Muscle layer of duodenum (tissue), 2 donors: Measurements from ENCODE around the gene PTPRT.

ENCODE experiments used
- H3K27ac ChIP-seq: one replicate; pipeline ENCODE4 v1.7.0; 2013; ENCODE audit warnings: mild to moderate bottlenecking, low read length
- H3K27me3 ChIP-seq: one replicate; pipeline ENCODE4 v1.7.0; 2013; ENCODE audit warnings: low read depth, mild to moderate bottlenecking, control low read depth, low read length
- H3K36me3 ChIP-seq, 2 donors: one replicate each; pipeline ENCODE4 v1.7.0; 2013; ENCODE audit warnings: low read length in 2 of 2, control low read depth in 1 of 2, mild to moderate bottlenecking in 1 of 2; ENCODE audit not compliant: insufficient read depth in 2 of 2, control insufficient read depth in 1 of 2
- H3K4me1 ChIP-seq, 2 donors: one replicate each; pipeline ENCODE4 v1.7.0; 2013; ENCODE audit warnings: low read length in 2 of 2, mild to moderate bottlenecking in 2 of 2, control low read depth in 1 of 2, moderate library complexity in 1 of 2; ENCODE audit not compliant: insufficient read depth in 2 of 2, control insufficient read depth in 1 of 2
- H3K4me3 ChIP-seq, 2 donors: one replicate each; pipeline ENCODE4 v1.7.0; 2013; ENCODE audit warnings: low read length in 2 of 2, low read depth in 1 of 2, mild to moderate bottlenecking in 1 of 2
- H3K9me3 ChIP-seq, 2 donors: one replicate each; pipeline ENCODE4 v1.7.0; 2013; ENCODE audit warnings: low read length in 2 of 2, control low read depth in 1 of 2, mild to moderate bottlenecking in 1 of 2; ENCODE audit not compliant: control insufficient read depth in 1 of 2
- donor health status: healthy.

The PTPRT gene

DNA sequence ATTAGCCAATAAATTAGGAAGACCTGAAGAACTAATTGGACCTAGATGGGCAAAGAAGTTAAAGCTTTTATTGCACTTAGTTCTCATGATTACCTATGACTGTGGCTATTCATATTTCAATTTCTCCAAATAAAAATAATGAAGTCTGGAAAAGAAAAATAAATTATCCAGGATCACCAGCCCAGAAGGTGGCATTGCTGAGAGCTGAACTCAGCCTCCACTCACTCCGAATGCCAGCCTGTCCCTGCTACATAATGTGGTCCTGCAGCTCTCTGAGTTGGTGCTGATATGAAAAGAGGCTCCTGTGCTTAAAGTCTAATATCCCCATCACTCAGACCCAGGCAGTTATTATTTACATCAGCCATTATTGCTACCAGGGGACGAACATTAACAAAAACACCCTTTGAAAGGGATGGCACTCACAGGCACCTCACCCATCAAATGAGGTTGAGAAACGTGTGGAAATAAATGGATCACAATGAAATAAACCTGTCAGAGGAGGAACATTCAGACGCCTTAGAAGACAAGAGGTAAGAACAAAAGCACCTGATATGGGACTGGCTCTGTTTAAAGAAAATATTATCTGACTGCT is 921.8 kb downstream of the PTPRT start:
- no peak overlapping the region for H3K27ac ChIP-seq
- H3K4me3 ChIP-seq, result no peak overlapping the region
- H3K27me3 ChIP-seq, result no peaks in the 10 kb centered on the region
- no peaks in the 10 kb centered on the region for H3K36me3 ChIP-seq
- no peaks in the 10 kb centered on the region for H3K4me1 ChIP-seq
- H3K9me3 ChIP-seq, result no peaks in the 10 kb centered on the region

DNA sequence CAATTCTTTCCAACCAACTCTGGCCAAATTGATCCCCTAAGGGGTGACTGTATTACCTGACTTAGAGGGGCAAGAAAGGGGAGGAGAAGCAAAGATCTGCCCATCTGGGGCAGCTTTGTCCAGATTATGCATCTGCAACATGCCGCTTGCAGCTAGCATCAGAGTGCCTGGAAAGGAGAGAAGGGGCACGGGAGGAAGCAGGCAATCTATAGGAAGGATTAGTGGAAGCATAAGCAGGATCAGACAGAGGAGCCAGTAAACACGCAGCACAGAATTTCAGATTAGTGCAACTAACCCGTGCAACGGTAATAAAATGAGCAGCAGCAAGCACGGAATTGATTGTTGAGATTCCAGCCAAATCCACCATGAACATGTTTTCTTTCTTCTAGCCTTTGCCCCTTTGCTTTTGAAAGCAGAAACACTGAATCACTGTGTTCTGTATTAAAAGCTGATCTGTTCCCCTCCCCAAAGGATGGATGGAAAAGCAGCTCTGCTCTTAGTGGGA is 927.9 kb downstream of the PTPRT start:
- no peaks in the 10 kb centered on the region for H3K27me3 ChIP-seq
- H3K4me1 ChIP-seq, result no peaks in the 10 kb centered on the region
- no peak overlapping the region for H3K4me3 ChIP-seq
- H3K36me3 ChIP-seq, result no peaks in the 10 kb centered on the region
- no peaks in the 10 kb centered on the region for H3K9me3 ChIP-seq
- no peak overlapping the region for H3K27ac ChIP-seq

DNA sequence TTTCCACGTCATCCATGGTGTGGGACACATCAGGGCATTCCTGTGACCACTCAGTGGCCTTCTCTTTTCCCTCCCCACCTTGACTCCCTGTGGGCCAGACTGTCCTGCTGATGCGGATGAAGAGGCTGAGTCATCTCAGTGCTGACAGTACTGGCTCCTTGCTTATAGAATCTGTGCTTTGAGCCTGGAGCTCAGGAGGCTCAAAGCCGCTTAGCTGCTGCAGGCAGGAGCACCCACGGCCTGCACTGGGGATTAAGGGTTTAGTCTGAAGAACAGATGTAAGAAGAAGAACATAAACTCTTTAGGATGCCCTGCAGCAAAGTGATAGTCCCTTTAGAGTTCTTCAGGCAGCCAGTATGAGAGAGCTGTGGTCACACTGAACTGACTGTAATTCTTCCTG is 929.5 kb downstream of the PTPRT start:
- no peaks in the 10 kb centered on the region for H3K9me3 ChIP-seq
- H3K27ac ChIP-seq, result no peak overlapping the region
- no peaks in the 10 kb centered on the region for H3K4me1 ChIP-seq
- no peaks in the 10 kb centered on the region for H3K27me3 ChIP-seq
- H3K4me3 ChIP-seq, result no peak overlapping the region
- no peaks in the 10 kb centered on the region for H3K36me3 ChIP-seq

DNA sequence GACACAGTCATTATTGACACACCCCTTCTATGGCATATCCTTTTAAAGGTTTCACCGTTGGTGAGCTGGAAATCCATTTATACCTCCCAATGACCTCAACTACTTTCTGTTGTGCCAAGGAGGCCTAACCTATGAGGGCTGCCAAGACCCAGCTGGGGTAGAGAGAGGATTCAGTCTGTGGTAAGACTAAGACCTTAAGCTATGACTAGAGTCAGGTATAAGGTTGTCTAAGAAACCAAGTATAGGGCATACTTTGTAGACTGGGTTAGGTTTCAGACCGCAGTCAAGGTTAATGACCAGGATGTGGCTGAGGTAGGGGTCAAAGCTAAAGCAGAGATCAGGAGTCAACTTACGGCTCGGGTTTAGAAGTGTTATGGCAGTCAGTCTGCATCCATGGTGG is 930.3 kb downstream of the PTPRT start:
- Histone ChIP-seq H3K36me3 (no peaks in the 10 kb centered on the region), H3K9me3 (no peaks in the 10 kb centered on the region), H3K27ac (no peak overlapping the region), H3K4me1 (no peaks in the 10 kb centered on the region), H3K27me3 (no peaks in the 10 kb centered on the region), H3K4me3 (no peak overlapping the region)

DNA sequence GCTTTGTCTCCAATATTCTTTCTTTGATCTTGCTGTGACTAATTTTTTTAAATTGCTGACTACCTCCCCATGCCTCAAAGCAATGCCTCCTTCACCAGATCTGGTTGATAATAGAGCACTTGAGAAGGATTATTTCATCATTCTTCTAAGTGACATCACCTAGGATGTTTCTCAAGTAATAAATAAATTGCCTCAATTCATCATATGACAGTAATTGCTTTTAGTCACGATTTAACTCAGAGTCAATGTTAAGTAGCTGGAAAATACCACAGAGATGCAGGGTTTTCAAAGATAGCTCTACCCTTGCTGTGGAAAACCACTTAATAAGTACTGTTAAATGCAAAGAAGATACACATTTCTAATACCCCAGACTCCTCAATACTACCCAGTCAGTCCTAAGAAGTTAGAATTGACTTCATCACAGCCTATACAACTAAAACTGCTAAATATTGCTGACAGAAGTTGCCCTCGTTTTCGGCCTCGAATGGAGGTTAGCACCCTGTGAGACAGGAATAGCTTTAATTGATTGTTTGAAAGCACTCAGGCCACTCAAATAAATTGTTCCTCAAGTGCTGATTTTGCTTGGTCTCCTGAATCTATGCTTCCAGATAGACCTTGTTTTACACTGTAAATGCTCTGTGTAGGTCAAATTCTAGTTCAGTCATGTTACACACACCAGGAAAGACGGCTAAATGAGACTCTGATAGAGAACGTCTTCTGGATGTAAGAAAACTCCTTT is 931.0 kb downstream of the PTPRT start:
- Histone ChIP-seq H3K4me3 (no peak overlapping the region), H3K4me1 (no peaks in the 10 kb centered on the region), H3K27me3 (no peaks in the 10 kb centered on the region), H3K27ac (no peak overlapping the region), H3K36me3 (no peaks in the 10 kb centered on the region), H3K9me3 (no peaks in the 10 kb centered on the region)

DNA sequence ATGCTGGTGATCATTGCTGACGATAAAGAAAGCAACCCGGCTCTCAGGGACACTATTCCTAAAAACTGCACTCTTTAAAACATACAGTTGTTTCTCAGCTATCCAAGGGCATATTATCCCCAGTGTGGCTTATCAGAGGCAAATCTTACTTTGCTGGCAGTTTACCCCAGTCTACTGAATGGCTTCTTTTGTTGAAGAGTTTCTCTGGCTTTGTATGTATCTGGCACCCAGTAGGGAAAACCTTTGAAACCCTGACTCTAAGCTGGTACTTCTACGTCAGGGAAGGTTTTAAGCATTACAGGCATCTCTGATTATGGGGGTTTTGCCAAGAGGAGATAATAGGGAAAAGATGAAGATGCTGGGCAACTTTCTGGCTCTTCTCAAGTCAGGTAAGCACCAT is 933.9 kb downstream of the PTPRT start:
- Histone ChIP-seq H3K36me3 (no peaks in the 10 kb centered on the region), H3K4me3 (no peak overlapping the region), H3K27ac (no peak overlapping the region), H3K27me3 (no peaks in the 10 kb centered on the region), H3K9me3 (no peaks in the 10 kb centered on the region), H3K4me1 (no peaks in the 10 kb centered on the region)

DNA sequence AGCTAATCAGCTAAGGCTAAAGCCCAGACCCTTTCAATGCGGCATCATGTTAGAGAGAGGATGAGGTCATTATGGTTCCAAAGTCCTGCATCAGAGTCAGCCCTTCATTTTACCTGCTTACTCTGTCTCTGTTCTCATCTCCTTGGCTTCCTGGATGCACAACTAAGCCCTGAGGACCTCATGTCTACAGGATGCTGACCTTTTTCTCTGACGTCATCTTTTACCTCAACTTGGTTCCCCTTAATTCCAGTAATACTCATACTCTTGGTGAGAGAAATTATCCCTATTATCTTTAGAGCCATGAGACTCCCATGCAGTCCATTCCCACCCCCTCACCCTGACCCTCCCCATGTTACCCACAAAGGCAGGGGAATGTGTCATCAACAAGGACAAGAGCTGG is 935.0 kb downstream of the PTPRT start:
- Histone ChIP-seq H3K36me3 (no peaks in the 10 kb centered on the region), H3K27me3 (no peaks in the 10 kb centered on the region), H3K27ac (no peak overlapping the region), H3K4me3 (no peak overlapping the region), H3K9me3 (no peaks in the 10 kb centered on the region), H3K4me1 (no peaks in the 10 kb centered on the region)

DNA sequence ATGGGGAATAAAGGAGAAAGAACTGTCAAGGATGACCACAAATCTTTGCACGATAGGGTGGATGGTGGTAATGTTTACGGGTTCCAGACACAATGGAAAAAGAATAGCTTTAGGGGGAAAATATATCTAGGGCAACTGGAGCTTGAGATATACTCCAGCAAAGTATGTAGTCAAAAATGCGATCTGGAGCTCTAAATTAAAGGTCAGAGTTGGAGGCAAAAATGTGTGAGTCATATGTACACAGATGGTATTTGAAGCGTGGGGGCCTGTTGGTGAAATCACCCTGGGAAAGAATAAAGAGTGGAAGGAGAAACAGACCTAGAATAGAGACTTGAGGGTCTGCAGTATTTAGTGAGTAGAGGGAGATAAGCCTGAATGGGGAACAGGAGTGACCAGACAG is 937.6 kb downstream of the PTPRT start:
- Histone ChIP-seq H3K9me3 (no peaks in the 10 kb centered on the region), H3K27me3 (no peaks in the 10 kb centered on the region), H3K36me3 (no peaks in the 10 kb centered on the region), H3K4me1 (no peaks in the 10 kb centered on the region), H3K27ac (no peak overlapping the region), H3K4me3 (no peak overlapping the region)

DNA sequence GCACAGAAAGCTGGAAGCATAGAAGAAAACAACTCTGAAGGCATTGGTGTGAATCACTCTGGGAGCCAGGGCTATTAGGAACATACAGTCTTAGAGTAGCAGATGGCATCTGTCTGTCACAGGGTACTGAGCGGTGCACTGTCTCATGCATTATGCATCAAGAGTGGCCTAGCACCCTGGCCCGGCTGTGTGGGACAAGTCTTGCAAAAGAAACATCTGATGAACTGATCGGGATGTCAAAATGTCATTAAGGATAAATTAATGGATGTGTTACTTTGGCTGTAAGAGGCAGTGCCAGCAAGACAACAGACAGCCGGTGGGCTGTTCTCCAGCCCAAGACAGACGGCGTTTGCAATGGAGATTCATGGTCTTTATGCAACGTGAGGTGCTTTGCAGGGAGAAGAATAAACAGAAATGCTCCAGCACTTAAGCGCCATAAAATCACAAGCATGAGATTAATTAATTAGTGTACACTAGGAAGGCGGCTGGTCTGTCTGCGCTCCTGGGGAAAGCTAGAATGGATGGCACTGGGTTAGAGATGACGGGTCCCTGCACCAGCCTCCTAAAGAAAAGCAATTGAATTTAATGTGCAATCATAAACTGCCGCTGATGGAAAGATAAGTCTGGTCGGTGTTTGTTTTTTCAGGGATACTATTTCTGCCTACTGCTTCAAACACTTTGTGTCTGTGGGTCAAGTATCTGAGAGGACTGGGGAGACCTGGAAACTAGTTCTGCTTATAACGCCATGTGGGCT is 970.9 kb downstream of the PTPRT start:
- Histone ChIP-seq H3K27ac (no peak overlapping the region), H3K27me3 (no peaks in the 10 kb centered on the region), H3K4me3 (no peak overlapping the region), H3K4me1 (no peaks in the 10 kb centered on the region), H3K36me3 (no peaks in the 10 kb centered on the region), H3K9me3 (no peaks in the 10 kb centered on the region)

DNA sequence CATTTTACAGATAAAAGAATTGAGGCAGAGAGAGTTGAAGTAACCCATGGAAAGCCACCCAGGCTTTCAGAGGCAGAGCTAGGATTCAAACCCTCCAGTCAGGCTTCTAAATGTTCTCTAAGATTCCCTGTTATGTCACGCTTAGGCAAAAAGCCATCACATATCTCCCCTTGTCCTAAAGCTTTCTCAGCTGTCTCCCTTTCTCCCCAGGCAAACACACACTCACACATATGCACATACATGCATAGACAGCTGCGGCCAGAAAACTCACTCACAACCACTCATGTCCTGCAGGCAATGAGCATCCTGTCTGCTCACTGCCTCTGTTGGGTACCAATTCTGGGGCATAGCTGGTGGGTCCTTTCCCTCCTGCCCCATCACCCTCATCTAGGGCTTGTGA is 975.6 kb downstream of the PTPRT start:
- Histone ChIP-seq H3K27me3 (no peaks in the 10 kb centered on the region), H3K4me1 (no peaks in the 10 kb centered on the region), H3K4me3 (no peak overlapping the region), H3K36me3 (no peaks in the 10 kb centered on the region), H3K27ac (no peak overlapping the region), H3K9me3 (no peaks in the 10 kb centered on the region)

DNA sequence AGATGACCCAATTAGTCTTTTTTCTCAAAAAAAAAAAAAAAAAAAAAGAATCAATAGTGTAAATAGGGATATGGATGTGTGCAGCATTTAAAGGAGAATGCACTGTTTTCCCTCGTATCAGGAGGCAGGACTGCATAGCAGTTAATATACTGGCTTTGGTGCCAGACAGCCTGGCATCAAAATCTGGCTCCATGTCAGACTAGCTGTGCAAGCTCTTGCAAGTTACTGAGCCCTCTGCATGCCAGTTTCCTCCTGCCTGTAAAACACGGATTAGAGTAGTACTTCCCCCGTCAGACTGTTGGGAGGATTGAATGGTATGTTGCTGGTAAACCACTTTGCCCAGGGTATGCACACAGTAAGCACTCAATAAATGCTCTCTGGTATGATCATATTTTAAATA is 977.3 kb downstream of the PTPRT start:
- no peaks in the 10 kb centered on the region for H3K9me3 ChIP-seq
- H3K4me3 ChIP-seq, result no peak overlapping the region
- no peaks in the 10 kb centered on the region for H3K27me3 ChIP-seq
- no peaks in the 10 kb centered on the region for H3K4me1 ChIP-seq
- no peaks in the 10 kb centered on the region for H3K36me3 ChIP-seq
- no peak overlapping the region for H3K27ac ChIP-seq
